ENCODE data around the gene PPP1R7.

- TF ChIP-seq, protein P1, sequence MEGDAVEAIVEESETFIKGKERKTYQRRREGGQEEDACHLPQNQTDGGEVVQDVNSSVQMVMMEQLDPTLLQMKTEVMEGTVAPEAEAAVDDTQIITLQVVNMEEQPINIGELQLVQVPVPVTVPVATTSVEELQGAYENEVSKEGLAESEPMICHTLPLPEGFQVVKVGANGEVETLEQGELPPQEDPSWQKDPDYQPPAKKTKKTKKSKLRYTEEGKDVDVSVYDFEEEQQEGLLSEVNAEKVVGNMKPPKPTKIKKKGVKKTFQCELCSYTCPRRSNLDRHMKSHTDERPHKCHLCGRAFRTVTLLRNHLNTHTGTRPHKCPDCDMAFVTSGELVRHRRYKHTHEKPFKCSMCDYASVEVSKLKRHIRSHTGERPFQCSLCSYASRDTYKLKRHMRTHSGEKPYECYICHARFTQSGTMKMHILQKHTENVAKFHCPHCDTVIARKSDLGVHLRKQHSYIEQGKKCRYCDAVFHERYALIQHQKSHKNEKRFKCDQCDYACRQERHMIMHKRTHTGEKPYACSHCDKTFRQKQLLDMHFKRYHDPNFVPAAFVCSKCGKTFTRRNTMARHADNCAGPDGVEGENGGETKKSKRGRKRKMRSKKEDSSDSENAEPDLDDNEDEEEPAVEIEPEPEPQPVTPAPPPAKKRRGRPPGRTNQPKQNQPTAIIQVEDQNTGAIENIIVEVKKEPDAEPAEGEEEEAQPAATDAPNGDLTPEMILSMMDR (IDR thresholded peaks at IDR 0.05) = no peak
- TF ChIP-seq POLR2AphosphoS5 (IDR thresholded peaks at IDR 0.05) = no peak
- no peak for TF ChIP-seq POLR2A (IDR thresholded peaks at IDR 0.05)
- TF ChIP-seq EP300 (IDR thresholded peaks at IDR 0.05) = no peak
These were observed 52.0 kb downstream of the PPP1R7 start for GRCh38 chr2:241202268-241202585.
